Heart left ventricle (tissue), 13 donors: ENCODE results near the gene TNFRSF18.

Experiments
- POLR2A ChIP-seq, 2 donors: fragments of 450-650 bp; IDR thresholded peaks; one replicate each; pipeline ENCODE4 v1.6.1; 2017; ENCODE audit warnings: antibody characterized with exemption in 2 of 2, mild to moderate bottlenecking in 2 of 2, moderate library complexity in 2 of 2
- TF ChIP-seq, protein P1 (sequence below), 12 donors: fragments of 200-600 bp; sonication (generic) in 4 of 12; IDR thresholded peaks; one replicate each; pipeline versions ENCODE4 v1.5.0 to v1.8.0; 2018 to 2022; ENCODE audit warnings: antibody characterized with exemption in 12 of 12, mild to moderate bottlenecking in 5 of 12
- donor health status: ischemic (EF 13 %, LVEDD 7.1; RV severe dilation, severe dysfunction).
- donor health status: DM: no; HTN: yes; CAD: no.
- donor health status: DM: no; HTN: no; CAD: no.
- donor health status: ischemic (EF 25% LVEDD 6.9; RV normal size, moderate dysfunction).
- donor health status: ischemic (EF 25% LVEDD 5.7; RV mildly dilated, moderate dysfunction).
- donor health status: ischemic (EF 35%, LVEDD 5.7; RV mildly dilated, moderate dysfunction).
- donor health status: nonischemic (EF 11% LVEDD 7.7; RV severe dilation, severe dysfunction).
- donor health status: DM: yes; HTN: yes; CAD: no.
- donor health status: PGD.
- donor health status: ischemic (EF 29% LVEDD 5.4; RV normal size, mild dysfunction).
- donor health status: nonischemic (EF 23%, LVEDD 6.1; RV moderate dilation, normal function).

DNA sequence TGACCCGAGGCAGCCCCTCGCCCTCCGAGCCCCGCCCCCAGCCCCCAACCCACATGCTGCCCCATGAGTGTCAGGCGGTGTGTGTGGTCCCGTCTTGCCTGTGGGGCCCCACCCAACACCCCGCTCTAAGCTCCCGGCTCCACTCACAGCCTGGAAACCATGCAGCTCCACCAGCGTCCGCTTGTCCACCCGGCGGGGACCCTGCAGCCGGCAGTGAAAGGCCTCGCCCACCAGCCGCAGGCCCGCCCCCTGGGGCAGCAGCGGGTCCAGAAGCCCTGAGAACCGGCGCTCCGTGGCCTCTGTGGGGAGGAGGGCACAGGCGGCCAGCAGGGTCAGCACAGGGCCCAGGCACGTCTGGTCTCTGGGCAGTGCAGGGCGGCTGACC is 37.4 kb upstream of the TNFRSF18 start:
- TF ChIP-seq, protein P1, sequence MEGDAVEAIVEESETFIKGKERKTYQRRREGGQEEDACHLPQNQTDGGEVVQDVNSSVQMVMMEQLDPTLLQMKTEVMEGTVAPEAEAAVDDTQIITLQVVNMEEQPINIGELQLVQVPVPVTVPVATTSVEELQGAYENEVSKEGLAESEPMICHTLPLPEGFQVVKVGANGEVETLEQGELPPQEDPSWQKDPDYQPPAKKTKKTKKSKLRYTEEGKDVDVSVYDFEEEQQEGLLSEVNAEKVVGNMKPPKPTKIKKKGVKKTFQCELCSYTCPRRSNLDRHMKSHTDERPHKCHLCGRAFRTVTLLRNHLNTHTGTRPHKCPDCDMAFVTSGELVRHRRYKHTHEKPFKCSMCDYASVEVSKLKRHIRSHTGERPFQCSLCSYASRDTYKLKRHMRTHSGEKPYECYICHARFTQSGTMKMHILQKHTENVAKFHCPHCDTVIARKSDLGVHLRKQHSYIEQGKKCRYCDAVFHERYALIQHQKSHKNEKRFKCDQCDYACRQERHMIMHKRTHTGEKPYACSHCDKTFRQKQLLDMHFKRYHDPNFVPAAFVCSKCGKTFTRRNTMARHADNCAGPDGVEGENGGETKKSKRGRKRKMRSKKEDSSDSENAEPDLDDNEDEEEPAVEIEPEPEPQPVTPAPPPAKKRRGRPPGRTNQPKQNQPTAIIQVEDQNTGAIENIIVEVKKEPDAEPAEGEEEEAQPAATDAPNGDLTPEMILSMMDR (IDR thresholded peaks at IDR 0.05): no peak
- TF ChIP-seq POLR2A (IDR thresholded peaks at IDR 0.05): no peak
